Activated CD4-positive, CD25-positive, alpha-beta regulatory T cell (primary cell): ENCODE results near the gene SCAMP3.
A peak's percentile ranks its signal among the peaks of the same experiment; 100 is the strongest.

Source experiments
- DNase-seq, 4 experiments: peaks; one replicate each; lab custom pipeline; 2025; lab: John Stamatoyannopoulos, UW

Gene SCAMP3

DNA sequence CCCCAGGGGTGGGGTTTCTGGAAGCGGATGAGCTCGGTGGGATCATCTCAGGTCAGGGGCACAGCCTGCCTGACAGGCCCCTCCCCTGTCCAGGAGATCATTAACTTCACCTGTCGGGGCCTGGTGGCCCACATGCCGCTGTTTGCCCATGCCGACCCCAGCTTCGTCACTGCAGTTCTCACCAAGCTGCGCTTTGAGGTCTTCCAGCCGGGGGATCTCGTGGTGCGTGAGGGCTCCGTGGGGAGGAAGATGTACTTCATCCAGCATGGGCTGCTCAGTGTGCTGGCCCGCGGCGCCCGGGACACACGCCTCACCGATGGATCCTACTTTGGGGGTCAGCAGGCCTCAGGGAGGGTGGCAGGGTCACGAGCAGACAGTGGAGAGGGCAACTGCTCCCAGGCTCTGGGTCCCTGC is 23.5 kb upstream of the SCAMP3 start:
- DNase-seq = no peak

DNA sequence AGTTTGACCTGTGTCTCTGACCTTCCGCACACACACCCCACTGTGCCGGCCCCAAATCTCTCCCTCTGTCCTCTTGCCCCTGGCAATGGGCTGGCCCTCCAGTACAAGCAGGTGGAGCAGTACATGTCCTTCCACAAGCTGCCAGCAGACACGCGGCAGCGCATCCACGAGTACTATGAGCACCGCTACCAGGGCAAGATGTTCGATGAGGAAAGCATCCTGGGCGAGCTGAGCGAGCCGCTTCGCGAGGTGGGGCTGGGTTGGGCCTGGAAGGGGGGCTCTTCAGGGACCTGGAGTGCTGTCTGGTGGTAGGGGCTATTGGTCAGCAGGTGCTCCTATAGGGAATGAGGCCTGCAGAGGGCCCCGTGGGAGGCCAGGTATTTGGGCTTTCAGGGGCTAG is 22.9 kb upstream of the SCAMP3 start:
- DNase-seq = no peak

DNA sequence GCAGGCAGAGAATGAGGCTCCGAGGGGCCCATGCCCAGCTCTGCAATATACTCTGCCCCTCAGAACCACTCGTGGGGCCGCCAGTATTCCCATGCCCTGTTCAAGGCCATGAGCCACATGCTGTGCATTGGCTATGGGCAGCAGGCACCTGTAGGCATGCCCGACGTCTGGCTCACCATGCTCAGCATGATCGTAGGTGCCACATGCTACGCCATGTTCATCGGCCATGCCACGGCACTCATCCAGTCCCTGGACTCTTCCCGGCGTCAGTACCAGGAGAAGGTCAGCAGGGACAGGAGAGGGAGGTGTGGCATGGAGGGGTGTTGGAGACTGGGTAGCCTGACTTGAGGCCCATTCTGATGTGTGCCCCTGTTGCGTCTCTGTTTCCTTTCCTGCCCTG is 22.3 kb upstream of the SCAMP3 start:
- DNase-seq = no peak

DNA sequence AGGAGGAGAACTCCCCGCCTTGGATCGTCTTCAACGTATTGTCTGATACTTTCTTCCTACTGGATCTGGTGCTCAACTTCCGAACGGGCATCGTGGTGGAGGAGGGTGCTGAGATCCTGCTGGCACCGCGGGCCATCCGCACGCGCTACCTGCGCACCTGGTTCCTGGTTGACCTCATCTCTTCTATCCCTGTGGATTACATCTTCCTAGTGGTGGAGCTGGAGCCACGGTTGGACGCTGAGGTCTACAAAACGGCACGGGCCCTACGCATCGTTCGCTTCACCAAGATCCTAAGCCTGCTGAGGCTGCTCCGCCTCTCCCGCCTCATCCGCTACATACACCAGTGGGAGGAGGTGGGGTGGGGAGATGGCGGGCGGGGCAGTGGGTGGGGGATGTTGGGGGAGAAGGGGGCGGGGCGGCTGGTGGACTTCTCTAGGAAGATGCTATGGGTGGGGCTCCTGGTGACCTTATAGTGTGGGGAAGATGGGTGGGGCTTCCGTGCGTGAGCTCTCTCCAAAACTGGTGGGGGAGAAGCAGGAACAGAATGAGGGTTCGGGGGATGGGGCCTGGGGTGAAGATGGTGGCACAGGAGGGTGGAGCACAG is 20.4 kb upstream of the SCAMP3 start:
- no peak for DNase-seq

DNA sequence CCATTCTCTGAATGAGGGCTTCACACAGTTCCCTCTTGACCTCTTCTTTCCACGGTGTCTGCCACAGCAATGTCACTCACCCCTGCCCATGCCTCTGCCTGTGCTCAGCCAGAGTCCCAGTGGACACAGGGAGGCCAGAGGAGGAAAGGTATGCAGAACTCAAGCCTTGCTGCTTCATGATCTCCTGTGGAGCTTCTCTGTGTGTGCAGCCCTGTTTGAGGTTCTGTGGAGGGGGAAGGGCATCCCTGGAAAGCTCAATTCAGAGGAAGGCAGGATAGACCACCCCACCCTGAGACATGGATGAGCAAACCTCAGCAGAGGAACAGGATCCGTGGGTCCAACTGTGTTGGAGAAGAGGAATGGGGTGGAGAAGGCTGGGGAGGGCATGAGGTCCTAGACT is 17.1 kb upstream of the SCAMP3 start:
- DNase-seq = no peak

DNA sequence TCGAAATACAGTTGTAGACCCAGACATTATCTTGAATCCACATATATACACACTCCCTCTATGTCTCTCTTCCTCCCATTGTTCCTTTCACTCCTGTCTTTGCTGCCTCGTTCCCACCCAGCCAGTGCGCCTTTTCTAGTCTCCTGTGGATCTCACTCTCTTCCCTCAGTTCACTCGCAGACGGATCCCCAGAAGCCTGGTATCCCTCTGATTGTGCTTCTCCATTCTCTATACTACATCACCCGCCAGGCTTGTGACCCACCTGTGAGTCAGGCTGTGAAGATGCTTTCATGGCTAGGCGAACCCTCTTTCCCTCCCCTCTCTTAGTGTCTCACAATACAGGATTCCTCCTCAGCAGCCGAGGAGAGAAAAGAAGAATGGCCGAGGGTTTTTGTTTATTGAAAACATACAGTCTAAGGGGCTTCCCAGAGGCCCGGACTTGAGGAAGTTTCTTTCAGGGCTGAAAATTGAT is 16.6 kb upstream of the SCAMP3 start:
- DNase-seq = no peak

DNA sequence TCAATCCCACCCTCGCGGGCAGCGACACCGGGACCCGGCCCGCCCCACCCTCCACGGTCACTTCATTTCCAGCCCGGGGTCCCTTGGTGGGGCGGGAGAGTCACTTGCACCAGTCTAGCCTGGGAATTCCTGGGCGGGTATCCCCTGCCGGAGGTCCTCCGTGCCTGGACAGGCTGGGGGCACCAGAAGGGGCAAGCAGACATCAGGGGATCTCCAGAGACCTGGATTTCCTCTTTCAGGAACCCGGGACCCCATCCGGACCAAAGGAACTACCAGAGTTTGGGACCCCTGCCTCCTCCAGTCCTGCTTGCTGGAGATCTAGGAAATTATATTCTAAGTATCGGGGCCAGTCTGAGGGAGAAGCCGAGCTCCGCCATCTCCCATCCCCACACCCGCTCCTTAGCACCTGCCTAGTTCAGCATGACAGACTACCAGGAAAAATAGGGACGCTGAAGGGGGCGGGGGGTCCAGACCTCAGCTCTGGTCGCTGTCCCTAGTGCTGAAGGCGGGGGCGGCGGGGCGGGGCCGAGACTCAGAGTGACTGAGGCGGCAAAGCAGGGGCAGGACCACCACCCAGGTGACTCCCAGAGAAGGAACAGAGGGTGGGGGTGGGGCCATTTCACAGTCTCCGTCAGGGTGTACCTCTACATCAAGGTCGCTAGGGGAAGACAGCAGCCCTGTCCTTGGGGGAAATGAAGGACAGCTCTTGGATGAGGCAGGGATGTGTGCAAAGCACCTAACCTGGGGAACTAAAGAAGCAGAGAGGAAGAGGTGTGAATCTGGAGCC is 15.9 kb upstream of the SCAMP3 start:
- DNase-seq = peak; percentile 42 to 57 (median 52)

DNA sequence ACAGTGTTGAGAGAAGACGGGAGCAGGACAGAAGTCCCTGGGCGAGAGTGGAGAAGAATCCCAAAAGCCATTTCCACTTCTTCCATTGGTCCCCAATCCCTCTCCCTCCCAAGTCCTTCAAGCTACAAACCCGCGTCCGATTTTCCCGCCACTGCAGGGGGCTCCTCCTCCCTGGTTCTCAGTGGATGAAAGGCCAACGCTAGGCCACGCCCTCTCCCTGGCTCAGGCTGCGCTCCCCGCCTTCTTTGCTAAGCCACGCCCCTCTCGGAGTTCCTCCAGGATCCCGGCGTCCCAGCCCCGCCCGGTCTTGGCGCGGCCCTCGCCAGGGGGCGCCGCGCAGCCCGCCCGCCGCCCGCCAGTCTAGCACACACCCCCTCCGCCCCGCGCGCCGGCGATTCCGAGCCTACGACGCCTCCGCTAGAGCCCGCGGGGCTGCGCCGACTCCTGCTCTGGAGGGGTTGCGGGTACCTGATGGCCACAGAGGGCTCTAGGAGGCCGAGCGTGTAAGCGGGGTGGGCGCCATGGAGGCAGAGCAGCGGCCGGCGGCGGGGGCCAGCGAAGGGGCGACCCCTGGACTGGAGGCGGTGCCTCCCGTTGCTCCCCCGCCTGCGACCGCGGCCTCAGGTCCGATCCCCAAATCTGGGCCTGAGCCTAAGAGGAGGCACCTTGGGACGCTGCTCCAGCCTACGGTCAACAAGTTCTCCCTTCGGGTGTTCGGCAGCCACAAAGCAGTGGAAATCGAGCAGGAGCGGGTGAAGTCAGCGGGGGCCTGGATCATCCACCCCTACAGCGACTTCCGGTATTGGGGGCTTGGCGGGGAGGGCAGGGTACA is 15.1 kb upstream of the SCAMP3 start, which contains the start of gene HCN3:
HCN3 (plus strand) TSS at position 394 of the 832 bp plus-strand sequence; CDS start at position 522, 128 bp downstream.
- DNase-seq = peak; percentile 63 to 89 (median 72)

DNA sequence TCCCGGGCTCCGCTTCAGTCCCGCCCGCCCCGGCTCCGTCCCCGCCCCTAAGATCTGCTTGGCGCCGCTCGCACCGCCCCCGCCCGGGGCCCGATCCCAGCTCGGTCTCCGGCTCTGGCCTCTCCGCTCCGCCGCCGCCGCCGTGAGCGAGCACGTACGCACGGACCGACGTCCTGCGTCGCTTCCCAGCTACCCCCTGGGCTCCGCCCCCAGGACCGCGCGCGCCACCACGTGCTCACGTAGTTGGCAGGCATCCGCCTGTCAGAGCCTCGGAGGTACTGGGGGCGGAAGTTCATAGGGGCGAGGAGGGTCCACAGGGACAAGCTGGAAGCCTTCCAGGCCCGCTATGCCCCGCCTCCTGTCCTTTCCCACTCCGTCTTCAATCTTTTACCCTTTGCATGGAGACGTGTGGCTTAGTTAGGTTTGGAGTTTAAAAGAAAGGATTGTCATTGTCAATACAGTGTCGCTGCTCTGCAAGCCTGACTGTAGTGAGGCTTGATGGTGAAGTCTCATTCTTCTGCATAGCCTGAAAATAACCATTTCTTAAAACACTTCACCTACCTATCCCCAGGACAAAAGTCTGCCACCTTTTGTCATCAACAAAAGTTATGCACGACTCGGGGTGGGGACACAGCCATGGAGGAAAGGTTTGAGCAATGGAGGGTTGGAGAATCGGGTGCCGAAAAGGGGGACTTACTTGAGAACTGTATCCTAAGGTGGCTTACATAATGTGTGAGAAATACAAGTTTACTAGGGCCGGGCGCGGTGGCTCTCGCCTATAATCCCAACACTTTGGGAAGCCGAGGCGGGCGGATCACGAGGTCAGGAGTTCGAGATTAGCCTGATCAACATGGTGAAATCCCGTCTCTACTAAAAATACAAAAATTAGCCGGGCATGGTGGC is 11.4 kb upstream of the SCAMP3 start, which contains the start of gene CLK2:
CLK2 (minus strand) TSS at position 162 of the 903 bp plus-strand sequence. CDS start 2,527 bp downstream, outside the sequence.
- peak; percentile 88 to 95 (median 92) for DNase-seq

DNA sequence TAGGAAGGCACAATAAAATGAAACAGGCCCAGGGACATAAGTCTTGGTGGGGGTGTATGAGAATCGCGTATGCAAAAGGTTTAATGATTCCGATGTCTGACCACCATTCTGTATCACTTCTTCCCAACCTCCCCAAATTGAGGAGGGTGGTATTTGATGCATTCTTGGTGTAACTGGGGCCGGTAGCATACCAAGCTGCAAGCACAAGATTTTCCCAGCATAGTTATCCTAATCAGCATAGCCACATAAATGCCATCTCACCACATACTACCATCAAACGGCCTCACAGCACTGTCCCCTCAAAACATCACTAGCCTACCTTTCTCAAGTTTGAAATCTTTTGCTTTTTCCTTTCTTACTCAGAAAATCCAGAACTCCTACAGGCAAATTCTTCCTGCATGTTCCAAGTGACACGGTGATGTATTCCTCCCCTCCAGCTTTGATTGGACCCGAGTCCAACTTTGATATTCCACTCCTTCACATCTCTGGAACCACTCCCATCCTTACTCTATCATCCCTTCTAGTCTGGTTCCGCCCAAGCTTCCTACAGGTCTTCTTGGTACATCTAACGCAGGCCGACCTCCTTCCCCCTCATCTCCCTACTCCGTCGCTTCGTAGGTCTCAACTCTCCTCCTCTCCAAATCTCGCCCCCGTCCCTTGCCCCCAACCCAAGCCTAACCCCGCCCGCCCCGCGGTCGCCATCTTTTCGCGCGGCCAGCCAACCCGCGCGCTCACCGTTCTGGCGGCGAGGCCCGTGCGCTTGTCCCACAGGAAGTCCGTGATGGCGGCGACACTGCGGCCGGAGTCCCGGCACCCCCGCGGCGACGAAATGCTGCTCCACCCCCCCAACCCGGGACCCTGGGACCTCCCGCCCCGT is 10.5 kb upstream of the SCAMP3 start:
- peak in 2 of 4 experiments; percentile 47 to 55 for DNase-seq

DNA sequence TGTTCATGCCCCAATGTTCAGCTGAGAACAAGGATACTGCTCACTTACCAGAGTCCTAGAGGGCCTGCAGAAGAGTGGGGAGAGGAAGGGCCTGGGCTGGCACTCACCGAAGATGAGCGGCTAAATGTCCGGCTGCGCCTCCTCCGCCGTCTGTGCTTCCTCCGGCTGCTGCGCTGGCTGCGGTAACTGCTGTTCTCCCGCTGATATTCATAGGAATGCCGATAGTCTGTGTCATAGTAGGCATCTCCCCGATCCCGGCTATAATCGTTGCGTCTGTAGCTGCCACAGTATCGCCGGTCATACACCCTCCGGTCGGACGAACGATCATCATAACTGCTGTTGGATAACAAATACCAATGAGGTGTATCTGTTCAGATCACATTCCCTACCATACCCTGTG is 7.2 kb upstream of the SCAMP3 start:
- DNase-seq = no peak

DNA sequence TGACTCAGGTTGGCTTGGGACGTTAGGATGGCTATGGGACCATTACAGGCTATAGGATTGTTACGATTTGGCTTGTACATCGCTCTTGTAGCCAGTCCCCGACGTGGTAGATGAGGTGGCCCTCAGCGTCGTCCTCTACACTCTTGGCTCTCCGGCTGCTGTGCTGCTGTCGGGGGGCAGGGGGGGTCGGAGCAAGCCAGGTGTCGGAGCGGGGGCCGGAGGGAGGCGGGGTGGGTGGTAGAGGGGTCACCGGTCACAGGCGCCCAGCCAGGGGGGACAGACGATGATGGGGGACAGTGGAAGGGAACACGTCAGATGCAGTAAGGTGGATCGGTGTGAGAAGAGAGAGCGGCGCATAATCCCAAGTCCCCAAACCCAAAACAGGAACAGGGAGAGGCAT is 6.5 kb upstream of the SCAMP3 start:
- no peak for DNase-seq

DNA sequence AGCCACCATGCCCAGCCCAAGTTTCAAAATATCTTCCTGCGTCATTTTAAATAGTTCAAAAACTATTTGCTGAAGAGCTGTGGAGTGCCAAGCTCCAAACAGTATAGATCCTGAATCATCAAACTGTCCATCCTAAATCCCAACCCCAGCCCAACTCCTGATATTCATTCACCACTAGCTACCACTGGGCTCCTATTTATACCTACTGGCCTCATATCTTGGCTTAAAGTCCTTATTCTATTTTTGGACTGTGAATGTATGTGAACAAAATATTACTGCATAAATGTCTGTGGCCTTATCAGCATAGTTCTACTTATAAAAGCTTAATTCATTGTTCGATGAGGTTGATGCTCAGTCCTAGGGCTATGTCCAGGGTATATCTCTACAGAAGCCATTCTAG is 5.2 kb upstream of the SCAMP3 start:
- DNase-seq = no peak

DNA sequence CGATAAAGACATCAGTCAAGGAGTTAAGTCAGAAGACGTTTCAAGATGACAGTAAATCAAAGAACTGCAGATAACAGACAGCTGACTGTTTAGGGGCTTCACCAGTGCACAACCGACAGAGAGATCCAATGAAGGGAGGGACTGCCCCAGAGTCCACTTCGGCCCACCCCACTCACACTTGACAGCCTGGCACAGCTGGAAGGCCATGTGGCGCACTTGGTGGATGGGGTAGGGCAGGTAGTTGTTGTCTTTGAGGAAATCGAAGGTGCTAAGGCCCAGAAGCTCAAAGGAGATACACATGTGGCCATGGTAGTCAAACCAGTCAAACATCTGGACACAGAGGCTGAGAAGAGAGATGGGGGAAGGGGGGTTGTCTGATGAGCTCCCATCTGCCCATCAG is 4.4 kb upstream of the SCAMP3 start:
- DNase-seq = no peak

DNA sequence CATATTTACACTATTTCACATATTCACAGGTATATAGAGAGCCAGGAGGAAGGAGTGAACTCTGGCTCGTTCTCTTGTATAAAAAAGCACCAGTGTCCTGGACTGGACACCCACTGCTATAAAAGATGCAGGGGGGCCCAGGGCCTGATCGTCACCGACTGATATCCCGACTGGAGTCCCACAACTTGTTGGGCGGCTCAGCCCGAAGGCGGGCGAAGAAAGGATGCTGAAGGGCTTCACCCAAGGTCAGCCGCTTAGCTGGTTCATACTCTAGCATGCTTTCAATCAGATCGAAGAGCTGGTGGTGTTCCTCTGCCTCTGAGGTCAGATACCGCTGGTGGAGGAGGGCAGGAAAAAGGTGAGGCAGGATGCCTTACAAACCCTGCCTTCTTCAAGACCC is 907 bp upstream of the SCAMP3 start:
- no peak for DNase-seq

DNA sequence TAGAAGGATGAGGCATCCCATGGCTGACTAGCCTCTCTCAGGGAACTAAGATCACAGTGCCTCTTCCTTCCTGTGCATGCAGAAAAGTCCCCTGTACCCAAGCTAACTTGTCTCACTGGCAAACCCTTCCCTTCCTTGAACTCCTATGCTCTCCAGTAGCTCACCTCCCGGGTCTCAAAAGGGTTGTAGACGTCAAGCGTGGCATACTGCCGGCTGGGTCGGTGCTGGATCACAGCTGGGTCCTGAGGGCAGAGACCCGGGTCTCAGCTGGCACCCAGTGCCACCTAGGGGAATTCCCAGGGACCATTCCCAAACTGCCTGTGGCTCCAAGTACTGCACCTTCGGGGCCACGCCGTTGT is 688 bp downstream of the SCAMP3 start:
- no peak for DNase-seq

DNA sequence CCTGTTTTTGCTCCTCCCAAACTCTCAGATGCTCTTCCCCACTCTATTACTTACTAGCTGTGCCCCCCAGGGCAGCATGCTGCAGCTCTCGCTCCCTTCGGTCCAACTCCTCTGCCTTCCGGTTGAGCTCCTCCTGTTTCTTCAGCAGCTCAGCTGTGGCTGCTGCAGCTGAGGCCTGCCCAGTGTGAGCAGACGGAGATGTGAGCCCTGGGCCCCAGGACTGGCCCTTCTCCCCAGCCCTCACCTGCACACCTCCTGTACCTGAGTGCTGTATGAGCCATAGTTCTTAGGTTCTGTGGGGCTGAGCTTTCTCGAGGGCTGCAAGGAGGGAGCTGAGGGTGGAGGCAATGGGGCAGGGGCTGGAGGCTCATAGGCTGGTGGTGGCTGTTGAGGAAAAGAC is 1.9 kb downstream of the SCAMP3 start:
- DNase-seq = no peak

DNA sequence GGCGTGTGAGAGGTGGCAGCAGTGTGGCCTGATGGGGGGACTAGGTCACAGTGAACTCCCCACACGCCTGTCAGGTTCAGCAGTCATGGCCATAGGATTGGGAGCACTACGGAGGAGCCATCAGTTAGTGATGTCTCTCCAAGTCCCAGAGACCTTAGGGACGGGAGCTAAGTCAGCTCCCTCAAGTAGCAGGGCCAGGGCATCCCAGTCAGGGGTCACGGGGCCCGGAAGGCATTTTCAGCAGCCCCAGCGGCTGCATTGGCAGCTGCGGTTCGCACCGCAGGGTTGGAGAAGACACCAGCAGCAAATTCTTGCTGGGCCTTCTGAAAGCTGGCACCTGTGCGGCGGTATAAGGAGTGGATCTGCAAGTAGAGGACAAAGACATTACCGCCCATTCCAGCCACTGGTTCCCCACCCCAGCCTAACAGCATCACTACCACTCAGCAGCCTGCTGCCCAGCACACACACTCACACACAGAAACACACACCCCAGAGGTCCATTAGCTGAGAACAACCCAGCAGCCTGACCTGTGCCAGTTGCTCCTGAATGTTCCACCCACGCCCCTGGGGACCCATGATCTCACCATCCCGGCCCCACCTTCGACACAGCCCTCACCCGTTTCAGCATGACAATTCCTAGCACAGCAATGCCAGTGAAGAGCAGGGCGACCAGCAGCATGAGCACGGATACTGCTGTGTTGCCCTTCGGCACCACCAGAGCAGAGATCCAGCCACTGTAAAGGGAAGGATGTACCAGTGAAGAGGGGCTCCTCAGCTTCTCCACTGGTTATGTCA is 5.9 kb downstream of the SCAMP3 start:
- DNase-seq = no peak

DNA sequence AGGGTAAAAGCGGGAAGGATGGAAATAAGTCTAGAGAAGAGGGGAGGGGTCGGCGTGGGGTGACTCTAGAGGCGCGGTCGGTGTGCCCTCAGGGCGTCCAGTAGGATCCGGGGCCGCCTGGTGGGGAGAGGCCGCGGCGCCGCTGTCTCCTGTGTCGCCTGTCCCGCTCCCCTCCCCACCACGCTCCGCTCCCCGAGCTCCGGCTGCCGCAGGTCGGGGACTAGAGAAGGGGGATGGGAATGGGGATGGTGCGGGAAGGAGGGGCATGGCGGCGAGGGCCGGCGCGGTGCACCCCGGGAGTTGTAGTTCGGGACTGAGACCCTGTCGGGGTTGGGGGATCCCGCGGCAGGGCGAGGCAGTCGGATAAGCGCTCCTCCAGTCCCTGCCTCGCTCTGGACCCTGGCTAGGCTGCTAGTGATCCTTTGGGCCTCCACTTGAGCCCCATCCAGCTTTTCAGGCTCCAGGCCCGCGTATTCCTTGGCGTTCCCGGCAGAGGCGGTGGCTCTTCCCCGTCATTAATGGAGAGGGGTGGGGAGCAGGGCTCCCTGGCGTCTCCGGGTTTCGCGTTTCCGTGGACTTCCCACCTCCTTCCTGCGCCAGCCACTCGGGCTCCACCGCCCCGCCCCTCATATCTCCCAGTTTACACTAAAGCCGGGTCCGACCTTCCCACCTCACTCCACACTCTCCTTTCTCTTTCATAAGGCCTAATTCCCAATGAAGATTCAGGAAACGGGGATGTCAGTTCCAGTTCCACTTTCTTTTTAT is 6.7 kb downstream of the SCAMP3 start, which contains the start of gene ENTREP3:
ENTREP3 (minus strand) TSS at position 241 of the 765 bp plus-strand sequence. CDS start 606 bp downstream, outside the sequence.
- DNase-seq = peak; percentile 31 to 67 (median 50)
